ENCODE results near the gene MX2. TPM values are rescaled to one million over a fixed set of nuclear protein-coding genes. Genes with fewer than 3 reads are reported as not detected.
A peak's percentile ranks its signal among the peaks of the same experiment; 100 is the strongest.

The MX2 gene
- total RNA-seq, 2 experiments from 2014 or later: 3.5 to 10.4 TPM

- DNase-seq (ENCODE audit: low spot score): peak; percentile 95
- Histone ChIP-seq H3K9me2 (ENCODE audit: insufficient read depth, low read length) (no peaks in the 10 kb centered on the region), H2AFZ (ENCODE audit: low read length) (peak overlapping the region; percentile 82), H3K4me3 (ENCODE audit: low read depth, low read length, poor library complexity, severe bottlenecking) (peak overlapping the region; percentile 17), H3K79me2 (ENCODE audit: insufficient read depth, low read depth, low read length) (no peaks in the 10 kb centered on the region), H4K20me1 (ENCODE audit: insufficient read depth, low read length) (no peaks in the 10 kb centered on the region), H3K4me2 (ENCODE audit: low read length) (peak overlapping the region; percentile 69), H3K27ac (ENCODE audit: low read depth, low read length, poor library complexity, severe bottlenecking) (peak overlapping the region; percentile 96), H3K9me3 (ENCODE audit: low read length) (no peaks in the 10 kb centered on the region), H3K36me3 (ENCODE audit: insufficient read depth, low read length) (no peaks in the 10 kb centered on the region), H3K4me1 (ENCODE audit: insufficient read depth, low read length, poor library complexity, severe bottlenecking) (peaks cover 47% of the 10 kb centered on the region)
- ChIA-PET POLR2A (interaction anchor here (0.9 to 2.0 kb wide), 2 partner anchors 26 to 46 kb away, joined by 3 to 17 read pairs; no protein-coding TSS in a partner anchor), CTCF (ENCODE audit: unreplicated experiment) (interaction anchor here (1.1 to 1.4 kb wide), 2 partner anchors 46 to 48 kb away, joined by 3 to 5 read pairs; no protein-coding TSS in a partner anchor)
- intact Hi-C loops (cut with micrococcal nuclease; ENCODE audit: unreplicated experiment): loop anchor here (1.0 to 5.0 kb wide), 4 partner anchors 39 to 139 kb away; partner anchors contain the start of gene MX1
- TF ChIP-seq EZH2phosphoT487 (IDR thresholded peaks at IDR 0.05; ENCODE audit: borderline replicate concordance, low read depth, low read length) (no peak), CTCF (conservative IDR thresholded peaks at IDR 0.05; ENCODE audit: low read length) (peak; percentile 73)
- BruUV-seq (replicated peaks): no TSS peak
Measured at GRCh38 chr21:41321211-41321907, 40.5 kb upstream of the MX2 start.

GRCh38 chr21:41321908-41322495, 39.8 kb upstream of the MX2 start:
- BruUV-seq (replicated peaks): no TSS peak

More at GRCh38 chr21:41321908-41322495, 39.8 kb upstream of the MX2 start:
- Histone ChIP-seq H4K20me1 (ENCODE audit: insufficient read depth, low read length) (no peaks in the 10 kb centered on the region), H3K9me2 (ENCODE audit: insufficient read depth, low read length) (no peaks in the 10 kb centered on the region), H3K9me3 (ENCODE audit: low read length) (no peaks in the 10 kb centered on the region), H3K4me2 (ENCODE audit: low read length) (peak overlapping the region; percentile 69), H3K4me3 (ENCODE audit: low read depth, low read length, poor library complexity, severe bottlenecking) (peak overlapping the region; percentile 17), H3K4me1 (ENCODE audit: insufficient read depth, low read length, poor library complexity, severe bottlenecking) (peaks cover 54% of the 10 kb centered on the region), H2AFZ (ENCODE audit: low read length) (peak overlapping the region; percentile 82; the same call in 1 of the 2 replicates), H3K27ac (ENCODE audit: low read depth, low read length, poor library complexity, severe bottlenecking) (peak overlapping the region; percentile 96), H3K36me3 (ENCODE audit: insufficient read depth, low read length) (no peaks in the 10 kb centered on the region), H3K79me2 (ENCODE audit: insufficient read depth, low read depth, low read length) (no peaks in the 10 kb centered on the region)
- DNase-seq (ENCODE audit: low spot score): peak; percentile 26
- no peak for TF ChIP-seq CTCF (conservative IDR thresholded peaks at IDR 0.05; ENCODE audit: low read length)
- intact Hi-C loops (cut with micrococcal nuclease; ENCODE audit: unreplicated experiment): loop anchor here (1.0 to 5.0 kb wide), 4 partner anchors 39 to 138 kb away; partner anchors contain the start of gene MX1
- ChIA-PET POLR2A (no interaction called here), CTCF (ENCODE audit: unreplicated experiment) (interaction anchor here (1.4 kb wide), 1 partner anchor 47 kb away, joined by 5 read pairs; no protein-coding TSS in a partner anchor)
